ENCODE data around the gene E2F8. TPM values are rescaled to one million over a fixed set of nuclear protein-coding genes. Genes with fewer than 3 reads are reported as not detected.
A peak's percentile ranks its signal among the peaks of the same experiment; 100 is the strongest.

E2F8 gene
- total and polyA plus RNA-seq, 9 of the 15 experiments (the other 6 are each of a cell fraction or from before 2014, with no cell fraction given) = 6.9 to 23.6 (median 12.1) TPM

GRCh38 chr11:19187114-19187832, 53.5 kb downstream of the E2F8 start:
- DNase-seq (ENCODE audit: extremely low read depth in 1 of 4, low spot score in 3 of 4) (no peak), FAIRE-seq (no peak), ATAC-seq (peak; percentile 43; the same call in 1 of the 3 replicates)
- no peak overlapping the region for H3K27ac ChIP-seq (ENCODE audit: extremely low read depth, low read depth, low read length)
- WGBS (ENCODE audit: insufficient coverage, low coverage, missing lambda C conversion rate) = 6% methylated on average over 5 of the region's 5 CpGs
- H3K9me3 ChIP-seq (replicated peaks; ENCODE audit: control insufficient read depth, insufficient read depth, low read depth, low read length) = no peaks in the 10 kb centered on the region
- TF ChIP-seq PURB (CRISPR knock-in tag; IDR thresholded peaks at IDR 0.05; ENCODE audit: low read depth) (no peak), ELK3 (CRISPR knock-in tag; IDR thresholded peaks at IDR 0.05) (no peak), STAG1 (CRISPR knock-in tag; IDR thresholded peaks at IDR 0.05; ENCODE audit: borderline replicate concordance) (no peak), GTF3C2 (IDR thresholded peaks at IDR 0.05; ENCODE audit: borderline replicate concordance, extremely low read depth, insufficient read length) (no peak), KLF10 (CRISPR knock-in tag; IDR thresholded peaks at IDR 0.05) (no peak), SAFB (IDR thresholded peaks at IDR 0.05; ENCODE audit: borderline replicate concordance, low read depth, low read length) (no peak), ZKSCAN1 (IDR thresholded peaks at IDR 0.05; ENCODE audit: low read depth, low read length) (no peak), U2AF2 (optimal IDR thresholded peaks at IDR 0.05; ENCODE audit: low read depth, low read length) (no peak), TAF1 (IDR thresholded peaks at IDR 0.05; ENCODE audit: control insufficient read depth, extremely low read depth, insufficient read depth, low read length, severe bottlenecking) (no peak), ZBTB8A (IDR thresholded peaks at IDR 0.05; ENCODE audit: partially characterized antibody) (no peak)
- no peak overlapping the region for H3K4me2 ChIP-seq (ENCODE audit: insufficient read depth, low read length)
- no peaks in the 10 kb centered on the region for H3K36me3 ChIP-seq (ENCODE audit: control insufficient read depth, insufficient read depth, low read length)
- H3K9ac ChIP-seq (ENCODE audit: insufficient read depth in 1 of 2, low read depth in 2 of 2, low read length in 2 of 2) = no peak overlapping the region
- H3K4me3 ChIP-seq = no peak overlapping the region
- H2AFZ ChIP-seq (ENCODE audit: low read depth, low read length) = no peak overlapping the region
- H3K27me3 ChIP-seq (ENCODE audit: control insufficient read depth in 2 of 2, insufficient read depth in 2 of 2, low read length in 2 of 2) = peaks cover 4 to 43% of the 10 kb centered on the region in 2 experiments; a peak in 2 of 5 replicates
- in situ Hi-C loops (cut with MboI) = no loop called here
- no peaks in the 10 kb centered on the region for H3K4me1 ChIP-seq (replicated peaks in 1 of 2; ENCODE audit: control insufficient read depth in 2 of 2, insufficient read depth in 2 of 2, low read length in 2 of 2)
- H3K79me2 ChIP-seq (ENCODE audit: control insufficient read depth, insufficient read depth, low read length) = no peaks in the 10 kb centered on the region
- no TSS peak for BruUV-seq (replicated peaks)
- ChIA-PET CTCF (ENCODE audit: low intra/inter-chr PET ratio) (no interaction called here), POLR2A (interaction anchor here (1.3 kb wide), 1 partner anchor 13 kb away, joined by 4 read pairs; no protein-coding TSS in a partner anchor)
- intact Hi-C loops (cut with micrococcal nuclease) = no loop called here
- no peaks in the 10 kb centered on the region for H3K9me1 ChIP-seq (ENCODE audit: control insufficient read depth, insufficient read depth, low read length)
- no peaks in the 10 kb centered on the region for H4K20me1 ChIP-seq (replicated peaks; ENCODE audit: control insufficient read depth, insufficient read depth, low read length)

Measured in K562 (cell line).